HG02678 (cell line): ENCODE measurements around the gene PLCE1.
"Not testable (repeated sequence)": the region's sequence is repeated elsewhere in the genome, so short reads cannot be mapped to it uniquely, and the experiment has no call there.

Source experiments
- ATAC-seq: cut with Tn5 transposase; IDR thresholded peaks from one replicate; pipeline ENCODE4 v1.9.1; 2021; ENCODE audit warnings: mild to moderate bottlenecking, moderate library complexity; ENCODE audit not compliant: unreplicated experiment

The PLCE1 gene

DNA sequence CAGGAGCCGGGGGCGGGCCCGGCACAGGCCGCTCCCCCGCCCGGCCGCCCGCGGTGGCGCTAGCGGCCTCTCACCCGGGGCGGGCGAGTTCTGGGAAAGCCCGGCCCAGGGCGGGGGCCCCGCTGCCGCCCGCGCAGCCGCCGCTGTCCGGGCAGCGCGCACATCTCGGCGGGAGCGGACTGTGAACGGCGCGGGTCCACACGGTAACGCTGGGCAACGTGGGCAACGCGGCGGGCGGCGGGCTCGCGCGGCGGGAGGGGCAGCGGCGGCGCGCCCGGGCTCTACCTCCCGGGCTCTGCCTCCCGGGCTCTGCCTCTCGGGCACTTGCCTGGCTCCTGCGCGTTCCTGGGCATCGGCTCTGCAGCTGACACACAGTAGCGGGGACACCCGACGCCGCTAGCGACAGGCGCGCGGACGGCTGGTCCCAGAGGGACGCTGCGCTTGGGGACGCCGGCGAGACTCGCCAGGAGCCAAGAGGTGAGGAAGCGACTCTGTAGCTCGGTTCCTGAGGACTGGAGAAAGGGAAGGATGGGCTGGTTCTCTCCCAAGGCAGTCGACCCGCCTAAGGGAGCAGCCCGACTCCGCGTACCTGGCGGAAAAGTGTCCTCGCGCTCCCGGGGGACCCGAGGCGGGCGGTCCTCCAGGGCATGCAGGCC, at the start of gene PLCE1:
Gene PLCE1, plus strand, starts transcription at position 150 of the 656 bp plus-strand sequence. CDS start 37,116 bp downstream, outside the sequence.
- ATAC-seq, result peak; percentile 62

DNA sequence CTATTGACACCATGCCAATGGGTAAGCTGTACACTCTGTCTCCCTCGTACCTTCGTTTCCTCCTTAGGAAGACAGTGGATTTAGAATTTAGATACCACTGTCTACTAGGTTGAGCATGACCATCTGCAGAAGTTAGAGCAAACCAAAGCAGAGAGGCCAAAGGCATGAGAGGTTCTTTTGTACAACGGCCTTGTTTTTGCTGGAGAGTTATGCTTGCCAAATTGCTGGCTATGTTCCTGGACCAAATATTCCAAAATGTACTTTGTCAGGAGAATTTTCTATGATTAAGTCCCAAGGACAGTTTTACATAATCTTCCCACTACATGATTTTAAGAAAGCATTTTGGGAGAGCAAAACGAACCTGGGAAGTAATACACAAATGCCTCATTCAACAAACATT, 47.9 kb upstream of the PLCE1 start:
- no peak for ATAC-seq

- ATAC-seq, result no peak
These were observed 46.7 kb upstream of the PLCE1 start for GRCh38 chr10:93947055-93947454.

DNA sequence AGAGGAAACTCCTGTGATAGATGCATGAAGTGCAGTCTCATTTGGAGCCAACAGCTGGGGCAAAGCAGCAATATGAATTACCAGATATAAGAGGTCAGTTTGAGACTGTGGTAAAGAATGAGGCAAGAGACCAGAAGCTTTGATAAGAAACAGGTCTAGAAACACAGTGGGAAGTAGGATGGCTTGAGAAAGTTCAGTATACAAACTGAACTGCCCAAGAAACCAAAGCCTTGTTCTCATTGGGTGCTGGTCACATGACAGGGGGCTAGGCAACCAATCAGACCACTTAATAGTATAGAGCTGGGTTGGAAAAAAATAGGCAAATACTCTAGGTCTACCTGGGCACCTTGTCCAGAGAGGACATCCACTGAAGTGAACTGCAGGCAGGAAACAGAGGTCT, 46.2 kb upstream of the PLCE1 start:
- ATAC-seq, result no peak

DNA sequence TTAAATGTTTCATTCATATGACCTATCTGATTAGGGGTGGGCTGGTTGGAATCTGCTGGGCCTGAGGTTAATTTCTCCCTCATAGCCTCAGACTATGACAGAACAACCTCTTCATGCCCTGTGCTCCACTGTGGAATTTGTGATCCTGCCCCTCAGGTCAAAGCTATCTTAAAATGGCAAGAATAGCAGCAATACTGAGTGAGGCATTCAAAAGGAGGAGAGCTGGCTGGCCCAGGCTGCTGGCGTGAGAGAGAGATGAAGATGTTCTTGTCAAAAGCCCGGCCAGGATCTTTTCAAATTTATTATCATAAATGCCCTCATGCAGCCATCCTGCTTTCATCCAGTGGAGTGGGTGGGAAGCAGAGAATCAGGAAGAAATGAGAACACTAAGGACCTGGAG, 41.8 kb upstream of the PLCE1 start:
- ATAC-seq, result no peak

DNA sequence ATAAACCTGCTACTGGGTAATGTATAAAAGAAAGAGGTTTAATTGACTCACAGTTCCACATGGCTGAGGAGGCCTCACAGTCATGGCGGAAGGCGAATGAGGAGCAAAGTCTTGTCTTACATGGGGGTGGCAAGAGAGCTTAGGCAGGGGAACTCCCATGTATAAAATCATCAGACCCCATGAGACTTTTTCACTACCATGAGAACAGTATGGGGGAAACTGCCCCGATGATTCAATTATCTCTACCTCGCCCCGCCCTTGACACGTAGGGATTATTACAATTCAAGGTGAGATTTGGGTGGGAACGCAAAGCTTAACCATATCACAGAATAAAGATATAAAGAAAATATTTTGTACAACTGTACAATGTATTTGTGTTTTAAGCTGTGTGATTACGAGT, 39.4 kb upstream of the PLCE1 start:
- ATAC-seq, result no peak

GRCh38 chr10:93954726-93955363, 38.9 kb upstream of the PLCE1 start:
- no peak for ATAC-seq

DNA sequence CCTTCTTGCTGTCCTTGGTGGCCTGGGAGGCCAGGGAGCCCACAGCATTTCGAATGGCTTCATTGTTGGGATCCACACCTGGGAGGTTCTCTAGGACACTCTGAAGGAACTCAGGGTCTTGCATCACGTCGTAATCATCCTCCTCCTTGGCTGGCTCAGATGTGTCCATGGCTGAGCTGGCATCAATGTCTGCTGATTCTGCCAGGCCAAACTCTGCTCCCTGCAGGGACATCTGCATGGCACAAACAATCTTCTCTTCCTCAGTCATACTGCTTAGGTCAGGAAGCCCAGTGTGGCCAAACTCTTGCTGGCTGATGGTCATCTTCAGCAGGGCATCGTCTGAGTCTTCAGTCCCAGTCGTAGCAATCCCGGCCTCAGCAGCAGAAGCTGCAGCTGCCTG, 34.9 kb upstream of the PLCE1 start:
- no peak for ATAC-seq

DNA sequence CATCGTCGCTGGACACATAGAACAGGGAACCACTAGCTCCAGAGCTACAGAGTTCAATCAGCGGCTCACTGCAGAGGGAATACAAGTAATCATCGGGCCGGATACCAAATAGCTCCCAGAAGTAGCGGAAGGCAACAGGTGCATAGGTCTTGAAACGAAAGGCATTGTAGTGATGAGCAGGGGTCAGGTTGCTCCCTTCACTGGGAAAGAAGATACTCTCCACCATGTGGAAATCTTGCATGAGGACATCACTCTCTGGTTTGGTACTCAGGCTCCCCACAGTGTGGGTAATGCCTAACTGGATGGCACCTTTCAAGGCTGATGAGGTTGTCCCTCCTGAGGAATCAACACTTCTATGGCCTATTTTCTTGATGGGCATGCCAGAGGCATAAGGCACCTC, 32.7 kb upstream of the PLCE1 start:
- not testable (repeated sequence) for ATAC-seq

DNA sequence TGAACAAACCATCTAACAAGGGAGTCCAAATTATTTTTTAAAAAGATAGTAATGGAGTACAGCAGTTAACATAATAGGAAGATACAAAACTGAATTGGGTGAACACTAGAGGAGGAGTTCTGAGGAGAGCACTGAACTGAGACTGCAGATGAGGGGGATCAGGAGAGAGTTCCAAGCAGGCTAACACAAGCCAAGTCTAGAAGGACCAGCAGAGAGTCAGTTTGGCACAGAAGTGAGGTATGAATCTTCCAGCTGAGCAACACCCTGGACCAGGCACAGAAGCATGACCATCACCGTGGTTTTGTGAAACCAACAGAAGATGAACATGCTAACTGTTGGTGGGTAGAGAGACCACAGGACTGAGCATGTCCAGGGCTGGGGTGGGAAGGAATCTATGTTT, 30.8 kb upstream of the PLCE1 start:
- ATAC-seq, result no peak

- no peak for ATAC-seq
These were observed 30.3 kb upstream of the PLCE1 start for GRCh38 chr10:93963434-93963833.

DNA sequence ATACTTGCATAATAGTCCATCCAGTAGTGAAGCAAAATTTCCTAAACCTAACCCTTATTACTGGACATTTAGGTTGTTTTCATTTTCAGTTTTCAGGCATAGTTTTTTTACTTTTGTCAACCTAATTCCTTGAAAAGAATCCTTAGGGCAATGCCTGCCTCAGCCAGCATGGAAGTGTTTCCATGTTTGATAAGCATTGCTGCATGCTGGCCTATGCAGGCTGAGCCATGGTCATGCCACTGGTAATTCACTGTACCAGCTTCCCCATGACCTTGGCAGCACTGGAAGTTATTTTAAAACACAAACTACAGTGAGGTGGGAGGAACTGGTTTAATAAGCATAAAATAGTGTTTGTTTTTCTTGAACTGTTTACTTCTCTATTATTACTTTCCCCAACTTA, 27.8 kb upstream of the PLCE1 start:
- ATAC-seq, result no peak

- no peak for ATAC-seq
These were observed 26.0 kb upstream of the PLCE1 start for GRCh38 chr10:93967756-93968155.

DNA sequence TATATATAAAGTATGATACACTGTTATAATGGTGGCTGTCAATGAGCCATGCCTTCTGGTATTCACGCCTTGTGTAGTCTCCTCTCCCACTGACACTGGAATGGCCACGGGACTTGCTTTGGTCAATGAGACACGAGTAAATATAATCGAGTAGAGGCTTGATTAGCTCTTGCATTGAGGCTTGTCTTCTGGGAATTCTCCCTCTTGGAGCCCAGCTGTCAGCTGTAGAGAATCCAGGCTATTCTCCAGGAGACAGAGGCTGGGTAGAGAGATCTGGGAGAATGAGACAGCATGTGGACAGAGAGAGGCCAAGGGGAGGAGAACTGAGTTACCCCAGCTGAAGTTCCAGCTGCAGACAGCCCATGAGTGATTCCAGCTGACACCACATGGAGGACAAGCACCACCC, 25.2 kb upstream of the PLCE1 start:
- no peak for ATAC-seq

DNA sequence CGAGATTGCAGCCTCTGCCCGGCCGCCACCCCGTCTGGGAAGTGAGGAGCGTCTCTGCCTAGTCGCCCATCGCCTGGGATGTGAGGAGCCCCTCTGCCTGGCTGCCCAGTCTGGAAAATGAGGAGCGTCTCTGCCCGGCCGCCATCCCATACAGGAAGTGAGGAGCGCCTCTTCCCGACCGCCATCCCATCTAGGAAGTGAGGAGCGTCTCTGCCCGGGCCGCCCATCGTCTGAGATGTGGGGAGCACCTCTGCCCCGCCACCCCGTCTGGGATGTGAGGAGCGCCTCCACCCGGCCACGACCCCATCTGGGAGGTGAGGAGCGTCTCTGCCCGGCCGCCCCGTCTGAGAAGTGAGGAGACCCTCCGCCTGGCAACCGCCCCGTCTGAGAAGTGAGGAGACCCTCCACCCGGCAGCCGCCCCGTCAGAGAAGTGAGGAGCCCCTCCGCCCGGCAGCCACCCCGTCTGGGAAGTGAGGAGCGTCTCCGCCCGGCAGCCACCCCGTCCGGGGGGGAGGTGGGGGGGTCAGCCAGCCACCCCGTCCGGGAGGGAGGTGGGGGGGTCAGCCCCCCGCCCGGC, 23.2 kb upstream of the PLCE1 start:
- ATAC-seq, result not testable (repeated sequence)

- no peak for ATAC-seq
These were observed 19.8 kb upstream of the PLCE1 start for GRCh38 chr10:93973748-93974445.

- ATAC-seq, result no peak
These were observed 16.3 kb upstream of the PLCE1 start for GRCh38 chr10:93977442-93977841.

DNA sequence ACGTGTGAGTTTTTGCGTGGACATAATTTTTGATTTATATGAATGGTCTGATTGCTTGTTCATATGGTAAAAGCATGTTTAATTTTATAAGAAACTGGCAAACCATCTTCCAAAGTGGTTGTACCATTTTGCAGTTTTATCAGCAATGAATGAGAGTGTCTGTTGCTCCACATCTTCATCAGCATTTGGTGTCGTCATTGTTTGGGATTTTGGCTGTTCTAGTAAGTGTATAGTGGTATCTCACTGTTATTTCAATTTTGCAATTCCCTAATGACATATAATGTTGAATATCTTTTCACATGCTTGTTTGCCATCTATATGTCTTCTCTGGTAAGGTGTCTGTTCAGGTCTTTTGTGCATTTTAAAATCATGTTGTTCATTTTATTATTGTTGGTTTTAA, 13.2 kb upstream of the PLCE1 start:
- no peak for ATAC-seq

GRCh38 chr10:93991114-93991513, 2.6 kb upstream of the PLCE1 start:
- no peak for ATAC-seq

GRCh38 chr10:93991596-93992284, 2.0 kb upstream of the PLCE1 start:
- no peak for ATAC-seq

DNA sequence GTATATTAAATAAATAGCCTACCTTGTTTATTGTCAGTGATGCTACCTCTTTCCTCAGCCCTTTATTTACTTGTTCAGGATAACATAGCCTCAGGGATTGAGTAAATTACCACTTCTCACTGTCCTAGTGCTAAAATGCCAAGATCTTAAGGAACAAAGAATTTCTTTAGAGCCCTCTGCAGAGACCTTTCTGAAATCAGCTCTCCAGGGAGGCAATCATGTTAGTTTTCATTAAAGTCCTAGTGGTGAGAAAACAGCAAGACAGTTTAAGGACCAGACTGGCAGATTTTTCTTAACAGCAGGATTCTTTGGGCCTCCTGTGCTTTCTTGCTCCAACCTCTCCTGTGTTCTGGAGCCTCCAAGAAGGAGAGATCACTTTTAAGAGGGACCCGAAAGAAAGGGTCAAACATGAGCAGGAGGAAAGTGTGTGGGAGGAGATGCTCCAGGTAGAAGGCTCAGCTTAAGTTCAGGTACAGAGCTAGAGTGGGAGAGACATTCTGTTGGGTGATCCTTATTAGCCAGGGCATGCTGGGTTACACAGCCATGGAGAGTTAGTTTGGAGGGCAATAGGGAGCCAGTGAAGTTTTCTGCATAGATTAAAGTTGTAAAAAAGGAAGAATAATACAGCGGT, 1.2 kb upstream of the PLCE1 start:
- ATAC-seq, result no peak
